ENCODE results near the gene IRS2.

The IRS2 gene

GRCh38 chr13:109779074-109779473 lies 7.3 kb downstream of the IRS2 start:
- no peak for DNase-seq

GRCh38 chr13:109778102-109778542 lies 8.3 kb downstream of the IRS2 start:
- DNase-seq: peak; percentile 31

GRCh38 chr13:109776575-109776974 lies 9.8 kb downstream of the IRS2 start:
- DNase-seq: no peak

GRCh38 chr13:109773786-109774185 lies 12.6 kb downstream of the IRS2 start:
- no peak for DNase-seq

GRCh38 chr13:109773276-109773675 lies 13.1 kb downstream of the IRS2 start:
- DNase-seq: no peak

- DNase-seq: no peak
Measured at GRCh38 chr13:109771926-109772325, 14.5 kb downstream of the IRS2 start.

GRCh38 chr13:109770436-109770835 lies 15.9 kb downstream of the IRS2 start:
- no peak for DNase-seq

GRCh38 chr13:109769921-109770320 lies 16.5 kb downstream of the IRS2 start:
- no peak for DNase-seq

- DNase-seq: no peak
Measured at GRCh38 chr13:109769275-109769674, 17.1 kb downstream of the IRS2 start.

GRCh38 chr13:109768616-109769015 lies 17.8 kb downstream of the IRS2 start:
- DNase-seq: no peak

- no peak for DNase-seq
Measured at GRCh38 chr13:109768176-109768575, 18.2 kb downstream of the IRS2 start.

GRCh38 chr13:109767023-109767422 lies 19.4 kb downstream of the IRS2 start:
- no peak for DNase-seq

- peak; percentile 60 for DNase-seq
Measured at GRCh38 chr13:109764470-109765291, 21.7 kb downstream of the IRS2 start.

GRCh38 chr13:109764045-109764444 lies 22.3 kb downstream of the IRS2 start:
- DNase-seq: no peak

- no peak for DNase-seq
Measured at GRCh38 chr13:109762791-109763190, 23.6 kb downstream of the IRS2 start.

GRCh38 chr13:109761695-109762094 lies 24.7 kb downstream of the IRS2 start:
- no peak for DNase-seq

GRCh38 chr13:109760951-109761350 lies 25.4 kb downstream of the IRS2 start:
- no peak for DNase-seq

GRCh38 chr13:109760402-109760801 lies 26.0 kb downstream of the IRS2 start:
- DNase-seq: no peak

- DNase-seq: no peak
Measured at GRCh38 chr13:109759609-109760008, 26.8 kb downstream of the IRS2 start.

- no peak for DNase-seq
Measured at GRCh38 chr13:109758937-109759480, 27.4 kb downstream of the IRS2 start.

- no peak for DNase-seq
Measured at GRCh38 chr13:109756778-109757177, 29.6 kb downstream of the IRS2 start.

GRCh38 chr13:109755997-109756396 lies 30.4 kb downstream of the IRS2 start:
- no peak for DNase-seq

- no peak for DNase-seq
Measured at GRCh38 chr13:109755551-109755950, 30.8 kb downstream of the IRS2 start.

GRCh38 chr13:109751477-109751876 lies 34.9 kb downstream of the IRS2 start:
- DNase-seq: peak; percentile 51

Data from hematopoietic multipotent progenitor cell treated with erythropoietin and hydrocortisone succinate and interleukin-3 and kit ligand, for 4 days (in vitro differentiated cells).